Neural cell (in vitro differentiated cells): Measurements from ENCODE around the gene APBB1IP. TPM values are rescaled to one million over a fixed set of nuclear protein-coding genes. Genes with fewer than 3 reads are reported as not detected.

ENCODE experiments used
- H2AFZ ChIP-seq: fragments of 200-600, 300-800 bp; sonication (generic), shearing (Covaris generic); 2 replicates; pipeline ENCODE4 v1.6.0; 2014; ENCODE audit warnings: low read depth, mild to moderate bottlenecking, antibody characterized with exemption, low read length, moderate library complexity
- H3F3A ChIP-seq: fragments of 200-600 bp; shearing (Covaris generic); 2 replicates; pipeline ENCODE4 v1.6.1; 2016; ENCODE audit warnings: mild to moderate bottlenecking, moderate library complexity, mixed read lengths, antibody characterized with exemption, low read length; ENCODE audit not compliant: insufficient read depth, poor library complexity, severe bottlenecking
- H3K27ac ChIP-seq: fragments of 200-600, 300-800 bp; sonication (generic), shearing (Covaris generic); 2 replicates; pipeline ENCODE4 v1.5.1; 2014; ENCODE audit warnings: mild to moderate bottlenecking, low read length, moderate library complexity
- H3K27me3 ChIP-seq: fragments of 300-800, 200-600 bp; sonication (generic), shearing (Covaris generic); 2 replicates; pipeline ENCODE4 v1.6.0; 2014; ENCODE audit warnings: mild to moderate bottlenecking, low read depth, low read length, moderate library complexity; ENCODE audit not compliant: insufficient read depth
- H3K36me3 ChIP-seq: fragments of 300-800, 200-600 bp; sonication (generic), shearing (Covaris generic); 2 replicates; pipeline ENCODE4 v1.5.1; 2014; ENCODE audit warnings: mild to moderate bottlenecking, antibody characterized with exemption, low read length, moderate library complexity; ENCODE audit not compliant: insufficient read depth
- H3K4me2 ChIP-seq: fragments of 300-800, 200-600 bp; sonication (generic), shearing (Covaris generic); 2 replicates; pipeline ENCODE4 v1.6.0; 2014; ENCODE audit warnings: mild to moderate bottlenecking, low read length
- H3K4me3 ChIP-seq: fragments of 300-800, 200-600 bp; sonication (generic), shearing (Covaris generic); 2 replicates; pipeline ENCODE4 v1.5.1; 2014; ENCODE audit warnings: mild to moderate bottlenecking, low read length, moderate library complexity
- H3K79me2 ChIP-seq: fragments of 200-600 bp; shearing (Covaris generic); replicated peaks from 2 replicates; pipeline ENCODE4 v1.6.0; 2014; ENCODE audit warnings: mild to moderate bottlenecking, low read length, moderate library complexity; ENCODE audit not compliant: insufficient read depth
- H3K9ac ChIP-seq: fragments of 300-800, 200-600 bp; sonication (generic), shearing (Covaris generic); 2 replicates; pipeline ENCODE4 v1.6.1; 2016; ENCODE audit warnings: mild to moderate bottlenecking, low read length, mixed read lengths
- H3K9me2 ChIP-seq: fragments of 200-600 bp; shearing (Covaris generic); 2 replicates; pipeline ENCODE4 v1.6.1; 2016; ENCODE audit warnings: mild to moderate bottlenecking, low read length, mixed read lengths; ENCODE audit not compliant: insufficient read depth
- H3K9me3 ChIP-seq: fragments of 200-600, 300-800 bp; sonication (generic), shearing (Covaris generic); 2 replicates; pipeline ENCODE4 v1.6.1; 2016; ENCODE audit warnings: mild to moderate bottlenecking, mixed run types, low read length, moderate library complexity, mixed read lengths
- H4K20me1 ChIP-seq: fragments of 200-600 bp; shearing (Covaris generic); 2 replicates; pipeline ENCODE4 v1.6.1; 2016; ENCODE audit warnings: mild to moderate bottlenecking, mixed run types; ENCODE audit not compliant: insufficient read depth
- EP300 ChIP-seq: fragments of 450-650 bp; conservative IDR thresholded peaks from 2 replicates; pipeline ENCODE4 v1.6.1; 2014; ENCODE audit warnings: antibody characterized with exemption, mild to moderate bottlenecking, moderate library complexity; ENCODE audit not compliant: poor library complexity, severe bottlenecking
- EZH2 ChIP-seq: fragments of 200-600, 300-800 bp; shearing (Covaris generic), sonication (generic); IDR thresholded peaks from 2 replicates; pipeline ENCODE4 v1.6.1; 2014; ENCODE audit warnings: antibody characterized with exemption, low read length, borderline replicate concordance, mild to moderate bottlenecking; ENCODE audit not compliant: insufficient read depth, poor library complexity, severe bottlenecking
- MXI1 ChIP-seq: fragments of 450-650 bp; conservative IDR thresholded peaks from 2 replicates; pipeline ENCODE4 v1.6.1; 2014; ENCODE audit warnings: antibody characterized with exemption, mild to moderate bottlenecking; ENCODE audit not compliant: poor library complexity, severe bottlenecking
- POLR2AphosphoS5 ChIP-seq: IDR thresholded peaks from 2 replicates; pipeline ENCODE4 v1.6.1; 2012
- RAD21 ChIP-seq: fragments of 450-650 bp; conservative IDR thresholded peaks from 2 replicates; pipeline ENCODE4 v1.6.1; 2014; ENCODE audit warnings: antibody characterized with exemption, mild to moderate bottlenecking, moderate library complexity
- SMC3 ChIP-seq: fragments of 450-650 bp; conservative IDR thresholded peaks from 2 replicates; pipeline ENCODE4 v1.6.1; 2014; ENCODE audit warnings: antibody characterized with exemption, mild to moderate bottlenecking, moderate library complexity; ENCODE audit not compliant: poor library complexity
- TAF1 ChIP-seq: IDR thresholded peaks from 2 replicates; pipeline ENCODE4 v1.6.1; 2012; ENCODE audit warnings: low read depth
- polyA plus RNA-seq: library from polyadenylated mRNA; depleted of rRNA; stranded (reverse); fragments of >200 nt; gene quantifications from 2 replicates; pipeline ENCODE4 v1.2.3, GENCODE V29; 2014
- TF ChIP-seq, protein P1 (sequence below): fragments of 450-650 bp; IDR thresholded peaks from 2 replicates; pipeline ENCODE4 v1.5.1; 2014; ENCODE audit warnings: antibody characterized with exemption, mild to moderate bottlenecking, moderate library complexity; ENCODE audit not compliant: poor library complexity, severe bottlenecking
- TF ChIP-seq, protein P2 (sequence below): IDR thresholded peaks from 2 replicates; pipeline ENCODE4 v1.6.1; 2012; ENCODE audit warnings: borderline replicate concordance

Gene APBB1IP
- polyA plus RNA-seq, 1 donor from 2014 or later, result not detected

DNA sequence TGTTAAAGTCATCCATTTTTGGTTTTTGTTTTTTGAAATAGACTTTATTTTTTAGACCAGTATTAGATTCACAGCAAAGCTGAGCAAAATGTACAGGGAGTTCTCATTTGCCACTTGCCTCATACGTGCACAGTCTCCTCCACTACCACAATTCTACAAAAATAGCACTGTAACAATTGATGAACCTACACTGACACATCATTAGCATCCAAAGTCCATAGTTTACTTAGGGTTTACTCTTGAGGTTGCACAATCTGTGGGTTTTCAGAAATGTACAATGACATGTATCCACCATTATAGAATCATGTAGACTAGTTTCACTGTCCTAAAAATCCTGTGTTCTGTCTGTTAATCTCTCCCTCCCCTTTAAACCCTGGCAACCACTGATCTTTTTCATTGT, 133.5 kb downstream of the APBB1IP start:
- Histone ChIP-seq H3K9me2 (no peaks in the 10 kb centered on the region), H3K9ac (no peak overlapping the region), H3K27me3 (peaks cover 16% of the 10 kb centered on the region), H3K4me3 (no peak overlapping the region), H3F3A (no peaks in the 10 kb centered on the region), H3K9me3 (no peaks in the 10 kb centered on the region), H3K36me3 (no peaks in the 10 kb centered on the region), H3K79me2 (no peaks in the 10 kb centered on the region), H3K27ac (no peak overlapping the region), H3K4me2 (no peak overlapping the region), H2AFZ (no peak overlapping the region), H4K20me1 (no peaks in the 10 kb centered on the region)
- TF ChIP-seq EP300 (no peak), EZH2 (no peak), SMC3 (no peak), TAF1 (no peak), MXI1 (no peak), RAD21 (no peak), POLR2AphosphoS5 (no peak)
- TF ChIP-seq, protein P1, sequence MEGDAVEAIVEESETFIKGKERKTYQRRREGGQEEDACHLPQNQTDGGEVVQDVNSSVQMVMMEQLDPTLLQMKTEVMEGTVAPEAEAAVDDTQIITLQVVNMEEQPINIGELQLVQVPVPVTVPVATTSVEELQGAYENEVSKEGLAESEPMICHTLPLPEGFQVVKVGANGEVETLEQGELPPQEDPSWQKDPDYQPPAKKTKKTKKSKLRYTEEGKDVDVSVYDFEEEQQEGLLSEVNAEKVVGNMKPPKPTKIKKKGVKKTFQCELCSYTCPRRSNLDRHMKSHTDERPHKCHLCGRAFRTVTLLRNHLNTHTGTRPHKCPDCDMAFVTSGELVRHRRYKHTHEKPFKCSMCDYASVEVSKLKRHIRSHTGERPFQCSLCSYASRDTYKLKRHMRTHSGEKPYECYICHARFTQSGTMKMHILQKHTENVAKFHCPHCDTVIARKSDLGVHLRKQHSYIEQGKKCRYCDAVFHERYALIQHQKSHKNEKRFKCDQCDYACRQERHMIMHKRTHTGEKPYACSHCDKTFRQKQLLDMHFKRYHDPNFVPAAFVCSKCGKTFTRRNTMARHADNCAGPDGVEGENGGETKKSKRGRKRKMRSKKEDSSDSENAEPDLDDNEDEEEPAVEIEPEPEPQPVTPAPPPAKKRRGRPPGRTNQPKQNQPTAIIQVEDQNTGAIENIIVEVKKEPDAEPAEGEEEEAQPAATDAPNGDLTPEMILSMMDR, result no peak
- TF ChIP-seq, protein P2, sequence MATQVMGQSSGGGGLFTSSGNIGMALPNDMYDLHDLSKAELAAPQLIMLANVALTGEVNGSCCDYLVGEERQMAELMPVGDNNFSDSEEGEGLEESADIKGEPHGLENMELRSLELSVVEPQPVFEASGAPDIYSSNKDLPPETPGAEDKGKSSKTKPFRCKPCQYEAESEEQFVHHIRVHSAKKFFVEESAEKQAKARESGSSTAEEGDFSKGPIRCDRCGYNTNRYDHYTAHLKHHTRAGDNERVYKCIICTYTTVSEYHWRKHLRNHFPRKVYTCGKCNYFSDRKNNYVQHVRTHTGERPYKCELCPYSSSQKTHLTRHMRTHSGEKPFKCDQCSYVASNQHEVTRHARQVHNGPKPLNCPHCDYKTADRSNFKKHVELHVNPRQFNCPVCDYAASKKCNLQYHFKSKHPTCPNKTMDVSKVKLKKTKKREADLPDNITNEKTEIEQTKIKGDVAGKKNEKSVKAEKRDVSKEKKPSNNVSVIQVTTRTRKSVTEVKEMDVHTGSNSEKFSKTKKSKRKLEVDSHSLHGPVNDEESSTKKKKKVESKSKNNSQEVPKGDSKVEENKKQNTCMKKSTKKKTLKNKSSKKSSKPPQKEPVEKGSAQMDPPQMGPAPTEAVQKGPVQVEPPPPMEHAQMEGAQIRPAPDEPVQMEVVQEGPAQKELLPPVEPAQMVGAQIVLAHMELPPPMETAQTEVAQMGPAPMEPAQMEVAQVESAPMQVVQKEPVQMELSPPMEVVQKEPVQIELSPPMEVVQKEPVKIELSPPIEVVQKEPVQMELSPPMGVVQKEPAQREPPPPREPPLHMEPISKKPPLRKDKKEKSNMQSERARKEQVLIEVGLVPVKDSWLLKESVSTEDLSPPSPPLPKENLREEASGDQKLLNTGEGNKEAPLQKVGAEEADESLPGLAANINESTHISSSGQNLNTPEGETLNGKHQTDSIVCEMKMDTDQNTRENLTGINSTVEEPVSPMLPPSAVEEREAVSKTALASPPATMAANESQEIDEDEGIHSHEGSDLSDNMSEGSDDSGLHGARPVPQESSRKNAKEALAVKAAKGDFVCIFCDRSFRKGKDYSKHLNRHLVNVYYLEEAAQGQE, result no peak

DNA sequence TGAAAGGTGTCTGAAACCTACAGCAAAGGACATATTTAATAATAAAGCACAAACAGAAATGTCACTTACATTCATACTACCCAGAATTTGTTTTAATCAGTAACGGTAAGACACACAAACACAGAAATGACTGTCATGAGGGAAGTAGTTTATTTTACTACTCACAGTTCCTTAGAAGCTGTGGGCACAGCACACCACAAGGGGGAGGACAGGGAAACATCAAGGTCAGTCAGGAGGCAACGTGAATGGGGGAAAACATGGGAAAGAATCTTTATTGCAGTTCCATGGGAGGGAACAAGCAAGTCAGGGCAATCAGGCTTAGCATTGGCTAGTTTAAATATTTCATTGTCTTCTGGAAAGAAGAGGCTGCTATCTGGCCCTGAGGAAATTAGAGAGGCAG, 135.5 kb downstream of the APBB1IP start:
- H3K27me3 ChIP-seq, result no peaks in the 10 kb centered on the region
- H3K9me2 ChIP-seq, result no peaks in the 10 kb centered on the region
- no peak overlapping the region for H3K4me3 ChIP-seq
- H3K9me3 ChIP-seq, result no peaks in the 10 kb centered on the region
- H3K79me2 ChIP-seq, result no peaks in the 10 kb centered on the region
- H3K36me3 ChIP-seq, result no peaks in the 10 kb centered on the region
- H3K4me2 ChIP-seq, result no peak overlapping the region
- no peaks in the 10 kb centered on the region for H3F3A ChIP-seq
- H4K20me1 ChIP-seq, result no peaks in the 10 kb centered on the region
- no peak overlapping the region for H2AFZ ChIP-seq
- no peak overlapping the region for H3K27ac ChIP-seq
- H3K9ac ChIP-seq, result no peak overlapping the region
- no peak for TF ChIP-seq MXI1
- no peak for TF ChIP-seq TAF1
- no peak for TF ChIP-seq RAD21
- TF ChIP-seq, protein P2, result no peak
- no peak for TF ChIP-seq SMC3
- TF ChIP-seq, protein P1, result no peak
